UCSD-AML1 (cell line): Measurements from ENCODE around the gene CYP20A1.
"Not testable (repeated sequence)": the region's sequence is repeated elsewhere in the genome, so short reads cannot be mapped to it uniquely, and the experiment has no call there.

ENCODE experiments used
- DNase-seq: peaks from one replicate; lab custom pipeline; 2025; ENCODE audit not compliant: unreplicated experiment; lab: John Stamatoyannopoulos, UW

Gene CYP20A1

DNA sequence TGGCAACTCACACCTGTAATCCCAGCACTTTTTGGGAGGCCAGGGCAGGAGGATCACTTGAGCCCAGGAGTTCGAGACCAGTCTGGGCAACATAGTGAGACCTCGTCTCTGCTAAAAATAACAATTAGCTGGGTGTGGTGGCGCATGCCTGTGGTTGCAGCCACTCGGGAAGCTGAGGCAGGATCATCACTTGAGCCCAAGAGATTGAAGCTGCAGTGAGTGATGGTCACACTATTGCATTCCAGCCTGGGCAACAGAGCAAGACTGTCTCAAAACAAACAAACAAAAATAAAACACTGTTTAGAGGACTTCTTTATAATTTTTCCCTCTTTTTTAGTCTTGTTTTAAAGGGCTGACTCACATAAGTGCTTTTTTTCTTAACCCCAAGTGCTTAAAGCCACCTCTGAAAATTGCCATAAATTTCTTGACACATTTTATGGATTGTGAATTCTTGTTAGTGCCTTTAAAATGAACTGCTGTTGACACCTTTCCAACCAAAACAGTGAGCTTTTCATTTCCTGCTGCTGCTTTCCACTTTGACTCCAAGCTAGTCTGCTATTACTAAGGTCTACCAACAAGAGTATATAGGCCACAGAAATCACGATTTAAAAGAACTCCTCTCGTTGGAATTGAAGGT, 41.7 kb downstream of the CYP20A1 start:
- DNase-seq, result no peak

DNA sequence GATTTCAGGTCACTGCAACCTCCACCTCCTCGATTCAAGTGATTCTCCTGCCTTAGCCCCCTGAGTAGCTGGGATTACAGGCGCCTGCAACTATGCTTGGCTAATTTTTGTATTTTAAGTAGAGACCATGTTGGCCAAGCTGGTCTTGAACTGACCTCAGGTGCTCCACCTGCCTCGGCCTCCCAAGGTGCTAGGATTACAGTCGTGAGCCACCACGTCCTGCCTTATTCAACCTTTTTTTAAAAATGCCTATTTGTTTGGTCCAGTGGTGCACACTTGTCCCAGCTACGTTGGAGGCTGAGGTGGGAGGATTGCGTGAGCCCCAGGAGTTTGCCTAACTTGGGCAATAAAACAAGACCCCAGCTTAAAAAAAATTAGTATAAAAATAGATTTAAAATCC, 43.3 kb downstream of the CYP20A1 start:
- DNase-seq, result no peak

DNA sequence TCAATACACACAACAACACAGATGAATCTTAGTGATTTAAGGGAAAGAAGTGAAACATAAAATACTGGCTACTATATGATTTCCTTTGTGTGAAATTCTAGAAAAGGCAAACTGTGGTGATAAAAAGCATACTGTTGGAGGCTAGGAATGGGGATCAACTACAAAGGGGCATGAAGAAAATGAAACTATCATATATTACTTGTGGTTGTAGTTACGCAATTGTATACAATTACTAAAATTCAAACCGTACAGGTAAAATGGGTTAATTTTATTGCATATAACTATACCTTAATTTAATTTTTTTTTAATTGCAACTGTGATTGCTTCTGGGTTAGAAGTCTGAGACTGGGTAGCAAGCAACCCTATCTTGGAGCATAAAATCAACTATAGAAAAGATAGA, 47.7 kb downstream of the CYP20A1 start:
- DNase-seq, result no peak

DNA sequence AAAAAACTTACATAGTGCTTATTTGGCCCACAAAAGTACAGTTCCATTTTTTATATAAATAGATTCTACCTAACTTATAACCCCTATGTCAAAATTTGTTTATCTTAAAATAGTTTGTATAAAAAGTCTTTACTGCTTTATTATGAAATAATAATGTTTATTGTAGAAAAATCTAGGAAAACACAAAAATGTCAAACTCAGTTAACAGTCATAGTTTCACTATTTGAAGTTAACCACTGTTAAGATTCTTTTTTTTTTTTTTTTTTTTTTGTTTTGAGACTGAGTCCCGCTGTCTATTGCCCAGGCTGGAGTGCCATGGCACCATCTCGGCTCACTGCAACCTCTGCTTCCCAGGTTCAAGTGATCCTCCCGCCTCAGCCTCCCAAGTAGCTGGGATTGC, 62.8 kb downstream of the CYP20A1 start:
- no peak for DNase-seq

DNA sequence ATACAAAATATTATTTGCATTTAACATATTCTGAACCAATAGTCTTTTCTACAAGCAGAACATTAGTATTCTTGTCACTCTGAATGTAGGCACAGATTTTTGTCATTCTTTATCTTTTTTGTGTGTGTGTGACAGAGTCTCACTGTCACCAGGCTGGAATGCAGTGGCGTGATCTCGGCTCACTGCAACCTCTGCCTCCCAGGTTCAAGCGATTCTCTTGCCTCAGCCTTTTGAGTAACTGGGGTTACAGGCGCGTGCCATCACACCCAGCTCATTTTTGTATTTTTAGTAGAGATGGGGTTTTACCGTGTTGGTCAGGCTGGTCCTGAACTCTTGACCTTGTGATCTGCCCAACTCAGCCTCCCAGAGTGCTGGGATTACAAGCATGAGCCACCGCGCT, 63.8 kb downstream of the CYP20A1 start:
- not testable (repeated sequence) for DNase-seq

DNA sequence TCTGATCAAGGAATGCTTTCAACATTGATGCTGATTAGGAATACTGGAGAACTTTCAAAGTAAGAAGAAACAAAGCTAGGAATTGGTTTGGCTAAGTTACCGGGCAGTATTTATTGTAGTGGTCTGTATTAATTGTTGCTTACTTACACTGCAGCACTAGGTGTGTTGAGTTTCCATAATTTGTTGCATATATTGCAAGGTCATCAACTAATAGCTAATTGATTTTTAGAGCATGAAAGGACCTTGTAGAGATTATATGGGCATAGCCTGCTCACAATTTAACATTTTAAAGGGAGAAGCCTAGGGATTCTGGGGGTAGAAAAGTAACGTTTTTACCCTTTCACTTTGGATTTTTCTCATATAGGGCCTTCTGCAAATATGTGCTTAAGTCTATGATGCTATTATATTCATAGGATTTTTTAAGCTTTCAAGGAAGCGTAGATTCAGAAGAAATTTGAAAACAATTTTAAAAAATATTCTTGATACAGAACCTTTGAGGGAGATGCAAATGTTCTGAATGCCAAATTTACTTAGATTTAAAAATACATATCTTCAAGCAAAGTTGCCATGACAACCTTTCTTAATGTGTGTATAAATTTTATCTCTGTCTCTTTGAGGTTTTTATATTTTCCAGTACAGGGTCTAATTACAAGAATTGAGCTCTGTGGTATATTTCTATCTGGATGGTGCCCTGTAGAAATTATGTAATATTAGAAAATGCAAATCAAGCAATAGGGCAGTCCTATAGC, 72.0 kb downstream of the CYP20A1 start:
- no peak for DNase-seq

DNA sequence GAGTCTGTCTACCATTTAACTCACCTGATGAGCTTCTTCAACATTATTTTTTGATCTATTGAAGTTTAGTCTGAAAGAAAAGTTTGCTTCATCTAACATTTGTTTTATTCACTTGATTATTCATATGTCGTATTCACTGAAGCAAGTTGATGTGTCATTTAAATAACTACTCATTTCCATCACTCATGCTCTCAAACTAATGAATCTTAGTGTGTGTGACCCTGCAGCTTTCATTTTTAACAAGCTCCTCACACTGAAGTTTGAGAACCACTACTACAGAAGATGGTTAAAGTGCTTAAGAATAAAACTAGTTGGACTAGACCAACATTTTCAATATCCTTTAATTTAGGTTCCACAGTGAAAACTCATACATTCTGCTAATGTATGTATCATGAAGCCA, 87.5 kb downstream of the CYP20A1 start:
- DNase-seq, result no peak

DNA sequence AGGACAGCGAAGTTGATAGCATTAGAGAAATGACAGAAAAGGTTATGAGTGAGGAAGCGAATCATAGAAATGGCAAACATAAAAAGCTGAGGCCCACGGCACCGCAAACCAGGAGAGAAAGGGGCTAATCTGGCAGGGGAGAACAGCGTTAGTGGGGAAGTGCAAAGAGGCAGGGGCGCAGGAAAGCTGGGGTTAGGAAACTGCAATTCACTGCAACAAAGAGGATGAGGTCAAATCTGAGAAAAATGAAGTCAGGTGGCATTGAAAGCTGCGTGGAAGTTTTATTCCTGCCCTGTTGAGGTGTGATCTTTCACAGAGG, 88.7 kb downstream of the CYP20A1 start:
- DNase-seq, result no peak

DNA sequence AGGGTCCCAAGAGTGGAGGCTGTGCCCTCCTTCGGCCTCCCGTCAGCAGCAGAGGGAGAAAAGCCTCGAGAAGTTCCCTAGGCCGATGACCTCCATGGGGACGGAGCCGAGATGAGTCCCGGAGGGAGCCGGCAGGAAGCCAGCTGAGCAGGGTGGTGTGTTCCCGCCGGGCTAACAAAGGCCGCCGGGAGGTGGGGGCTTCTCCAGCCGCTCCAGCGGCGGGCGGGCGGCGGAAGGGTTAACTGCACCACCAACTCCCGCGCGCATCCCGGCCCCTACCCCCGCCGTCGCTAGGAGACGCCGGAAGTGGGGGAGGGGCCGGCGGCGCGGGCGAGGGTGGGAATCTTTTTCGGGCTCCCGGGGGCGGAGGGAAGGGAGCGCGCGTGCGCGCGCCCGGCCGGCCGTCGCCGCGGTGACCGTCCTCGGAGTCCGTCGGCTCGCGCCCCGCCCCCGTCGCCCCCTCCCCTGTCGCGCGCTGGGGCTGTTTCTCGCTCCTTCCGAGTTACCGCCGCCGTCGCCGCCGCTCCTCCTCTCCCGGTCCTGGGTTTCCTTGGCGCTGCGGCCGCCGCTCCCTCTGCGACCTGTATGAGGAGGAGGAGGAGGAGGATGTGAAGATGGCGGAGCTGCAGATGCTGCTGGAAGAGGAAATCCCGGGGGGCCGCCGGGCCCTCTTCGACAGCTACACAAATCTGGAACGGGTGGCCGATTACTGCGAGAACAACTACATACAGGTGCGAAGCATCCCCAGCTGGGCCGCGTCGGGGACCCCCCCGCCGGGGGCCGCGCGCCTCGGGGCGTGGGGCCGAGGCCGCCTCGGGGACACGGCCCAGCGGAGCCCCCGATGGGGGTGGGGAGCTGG, 89.3 kb downstream of the CYP20A1 start, which contains the start of gene ABI2:
TSS of gene ABI2 (plus strand) at position 494 of the 859 bp plus-strand sequence. CDS start at position 615, 121 bp downstream.
- peak; percentile 89 for DNase-seq

DNA sequence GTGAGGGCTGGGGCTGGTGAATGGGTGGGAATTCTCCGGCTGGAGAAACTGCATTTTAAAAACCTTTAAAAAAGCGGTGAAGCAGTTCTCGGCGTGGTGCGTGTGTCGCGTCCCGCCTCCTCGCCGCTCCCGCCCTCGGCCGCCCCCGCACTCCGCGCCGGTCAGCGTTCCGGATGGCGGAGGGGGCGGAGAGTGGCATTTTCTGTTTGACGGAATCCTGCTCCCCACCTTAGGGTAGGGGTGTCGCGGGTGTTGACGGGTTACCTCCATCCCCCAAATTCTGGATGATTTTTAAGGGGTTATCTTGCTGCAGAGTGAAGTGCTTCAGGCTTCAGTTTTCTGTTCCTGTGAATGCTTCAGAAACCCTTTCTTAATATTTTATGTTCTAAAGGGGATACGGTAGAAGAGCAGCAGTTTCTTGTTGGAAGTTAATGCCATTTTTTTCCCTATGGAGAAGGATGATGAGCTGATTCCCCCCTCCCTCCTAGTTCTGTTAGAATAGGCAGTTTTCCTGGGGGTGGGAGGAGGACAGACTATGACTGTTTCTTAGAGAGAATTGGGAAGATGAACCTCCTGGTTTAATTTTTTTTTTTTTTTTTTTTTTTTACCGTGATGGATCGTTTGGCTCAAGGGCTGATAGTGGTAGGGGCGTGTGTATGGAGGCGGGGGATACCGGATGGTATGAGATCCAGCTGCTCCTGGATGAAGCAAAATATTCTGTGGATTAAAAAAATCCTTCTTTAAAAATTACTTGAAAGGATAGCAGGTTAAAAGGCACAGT, 90.1 kb downstream of the CYP20A1 start:
- peak; percentile 53 for DNase-seq

DNA sequence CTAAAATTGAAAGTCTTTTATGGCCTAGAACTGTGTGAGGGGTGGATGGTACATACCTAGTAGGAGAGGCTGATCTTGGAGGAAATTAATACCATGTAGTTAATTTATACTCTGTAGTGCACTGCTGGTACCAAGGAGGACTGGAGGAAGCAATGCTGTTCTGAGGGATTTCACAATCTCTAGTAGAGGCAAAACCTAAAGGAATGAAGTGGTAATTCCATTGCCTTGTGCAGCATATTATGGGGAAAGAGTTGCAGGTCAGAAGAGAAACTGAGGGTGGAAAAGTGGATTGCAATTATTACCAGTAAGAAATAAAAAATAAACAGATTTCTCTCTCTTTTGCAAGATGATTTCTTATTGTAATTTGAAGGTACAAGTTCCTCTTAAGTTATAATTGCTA, 91.6 kb downstream of the CYP20A1 start:
- DNase-seq, result no peak

DNA sequence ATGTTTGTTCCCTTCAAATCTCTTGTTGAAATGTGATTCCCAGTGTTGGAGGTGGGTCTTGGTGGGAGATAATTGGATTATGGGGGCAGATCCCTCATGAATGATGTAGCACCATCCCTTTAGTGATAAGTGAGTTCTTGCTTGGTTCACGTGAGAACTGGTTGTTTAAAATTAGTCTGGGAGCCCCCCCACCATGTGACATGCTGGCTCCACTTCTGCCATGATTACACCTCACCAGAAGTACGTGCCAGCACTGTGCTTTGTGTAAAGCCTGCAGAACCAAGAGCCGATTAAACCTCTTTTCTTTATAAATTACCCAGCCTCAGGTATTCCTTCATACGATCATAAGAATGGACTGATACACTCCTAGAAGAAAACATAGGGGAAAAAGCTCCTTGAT, 99.5 kb downstream of the CYP20A1 start:
- no peak for DNase-seq

DNA sequence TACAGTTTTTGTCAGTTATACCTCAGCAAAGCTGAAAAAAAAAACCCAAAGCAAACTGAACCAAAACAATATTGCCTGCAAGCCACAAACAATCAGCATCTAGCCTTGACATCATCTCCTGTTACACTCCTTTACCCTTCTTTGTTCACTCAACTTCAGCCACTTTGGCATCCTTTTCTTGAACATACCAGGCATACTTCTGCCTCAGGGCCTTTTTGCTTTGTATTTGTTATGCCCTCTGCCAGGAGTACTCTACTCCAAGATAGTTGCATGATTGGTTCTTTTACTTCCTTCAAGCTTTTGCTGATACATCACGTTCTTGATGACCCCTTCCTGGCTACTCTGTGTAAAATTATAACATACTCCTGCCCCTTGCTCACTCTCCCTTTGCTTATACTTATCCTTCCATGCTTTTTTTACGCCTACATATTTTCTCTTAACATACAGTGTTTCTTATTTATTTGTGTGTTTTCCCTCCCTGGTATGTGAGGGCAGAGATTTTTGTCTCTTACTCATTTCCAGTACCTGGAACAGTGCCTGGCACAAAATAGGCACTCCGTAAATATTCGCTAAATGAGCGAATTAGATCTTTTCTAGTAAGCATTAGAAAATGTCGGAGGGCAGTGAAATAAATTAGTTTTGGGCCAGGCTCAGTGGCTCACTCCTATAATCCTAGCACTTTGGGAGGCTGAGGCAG, 102.1 kb downstream of the CYP20A1 start:
- DNase-seq, result no peak

DNA sequence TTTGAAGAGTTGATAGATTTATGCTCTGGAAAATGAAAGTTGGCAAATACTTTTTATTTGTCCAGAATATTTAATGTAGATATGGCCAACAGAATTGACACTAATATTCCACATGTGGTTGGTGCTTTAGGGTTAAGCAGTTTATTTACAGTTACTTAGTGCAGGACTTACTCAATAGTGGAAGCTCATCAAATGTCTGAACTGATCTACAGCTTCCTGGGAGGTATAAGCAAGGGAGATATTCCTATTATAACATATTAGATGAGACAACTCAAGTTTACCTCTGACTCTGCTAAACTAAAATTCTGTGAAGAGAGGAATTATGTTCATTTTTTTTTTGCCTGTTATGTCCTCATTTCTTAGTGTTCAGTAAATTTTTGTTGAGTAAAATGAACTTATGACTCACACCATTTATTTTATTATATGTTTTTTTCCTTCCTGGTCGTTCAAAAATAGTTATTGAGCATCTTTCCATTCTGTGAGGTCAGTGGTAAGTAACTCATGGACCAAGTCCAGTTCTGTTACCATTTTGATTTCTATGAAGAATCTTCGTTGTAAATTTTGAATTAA, 103.0 kb downstream of the CYP20A1 start:
- DNase-seq, result no peak

DNA sequence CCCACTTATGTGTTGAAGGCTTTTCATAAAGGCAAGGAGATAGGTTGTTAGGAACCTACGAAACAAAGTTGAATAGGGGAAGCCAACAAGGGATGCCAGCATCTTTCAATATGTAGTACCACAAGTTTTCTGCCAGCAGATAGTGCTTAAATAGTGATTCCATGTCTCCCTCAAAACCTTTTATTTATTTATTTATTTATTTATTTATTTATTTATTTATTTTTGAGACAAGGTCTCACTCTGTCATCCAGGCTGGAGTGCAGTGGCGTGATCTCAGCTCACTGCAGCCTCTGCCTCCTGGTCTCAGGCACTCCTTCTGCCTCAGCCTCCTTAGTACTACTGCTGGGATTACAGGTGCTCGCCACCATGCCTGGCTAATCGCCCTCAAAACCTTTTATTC, 103.6 kb downstream of the CYP20A1 start:
- DNase-seq, result not testable (repeated sequence)

DNA sequence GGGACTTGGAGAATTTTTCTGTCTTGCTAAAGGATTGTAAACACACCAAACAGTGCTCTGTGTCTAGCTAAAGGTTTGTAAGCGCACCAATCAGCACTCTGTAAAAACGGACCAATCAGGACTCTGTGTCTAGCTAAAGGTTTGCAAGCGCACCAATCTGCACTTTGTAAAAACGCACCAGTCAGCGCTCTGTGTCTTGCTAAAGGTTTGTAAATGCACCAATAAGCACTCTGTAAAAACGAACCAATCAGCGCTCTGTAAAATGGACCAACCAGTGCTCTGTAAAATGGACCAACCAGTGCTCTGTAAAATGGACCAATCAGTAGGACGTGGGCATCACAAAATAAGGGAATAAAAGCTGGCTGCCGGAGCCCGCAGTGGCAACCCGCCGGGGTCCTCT, 105.8 kb downstream of the CYP20A1 start:
- no peak for DNase-seq

DNA sequence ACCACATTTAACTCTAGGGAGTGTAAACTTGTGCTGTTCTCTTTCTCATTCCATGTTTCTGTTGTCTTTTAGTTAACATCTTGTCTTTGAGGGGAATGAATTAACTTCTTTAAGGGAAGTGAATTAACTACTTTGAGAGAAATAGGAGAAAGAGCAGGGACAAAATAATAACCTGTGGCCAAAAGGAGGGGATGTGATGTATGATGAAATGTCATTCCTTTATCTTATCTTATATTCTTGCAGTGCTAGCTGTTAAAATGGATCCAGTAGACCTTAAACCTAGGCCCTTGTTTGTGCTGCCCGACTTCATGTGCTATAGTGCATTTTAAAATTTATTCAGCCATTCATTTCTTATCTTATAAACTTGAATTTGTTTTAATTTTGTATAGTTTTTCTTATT, 107.8 kb downstream of the CYP20A1 start:
- no peak for DNase-seq

DNA sequence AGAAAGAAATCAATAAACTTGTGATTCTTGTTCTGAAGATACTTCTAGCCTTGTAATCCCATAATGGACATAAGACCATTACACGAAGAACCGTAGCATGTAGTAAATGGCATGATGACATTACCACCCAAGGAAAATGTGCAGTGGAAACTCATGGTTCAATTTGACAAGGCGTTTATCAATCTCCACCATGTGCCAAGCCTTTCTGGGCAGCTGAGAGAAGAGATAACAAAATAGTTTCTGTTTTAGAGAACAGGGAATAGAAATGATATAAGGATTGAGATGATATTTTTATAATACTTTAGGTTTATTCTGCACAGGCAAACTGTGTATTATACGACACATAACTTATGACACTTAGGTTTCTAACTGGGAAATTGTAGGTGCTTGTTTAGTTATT, 108.6 kb downstream of the CYP20A1 start:
- no peak for DNase-seq

DNA sequence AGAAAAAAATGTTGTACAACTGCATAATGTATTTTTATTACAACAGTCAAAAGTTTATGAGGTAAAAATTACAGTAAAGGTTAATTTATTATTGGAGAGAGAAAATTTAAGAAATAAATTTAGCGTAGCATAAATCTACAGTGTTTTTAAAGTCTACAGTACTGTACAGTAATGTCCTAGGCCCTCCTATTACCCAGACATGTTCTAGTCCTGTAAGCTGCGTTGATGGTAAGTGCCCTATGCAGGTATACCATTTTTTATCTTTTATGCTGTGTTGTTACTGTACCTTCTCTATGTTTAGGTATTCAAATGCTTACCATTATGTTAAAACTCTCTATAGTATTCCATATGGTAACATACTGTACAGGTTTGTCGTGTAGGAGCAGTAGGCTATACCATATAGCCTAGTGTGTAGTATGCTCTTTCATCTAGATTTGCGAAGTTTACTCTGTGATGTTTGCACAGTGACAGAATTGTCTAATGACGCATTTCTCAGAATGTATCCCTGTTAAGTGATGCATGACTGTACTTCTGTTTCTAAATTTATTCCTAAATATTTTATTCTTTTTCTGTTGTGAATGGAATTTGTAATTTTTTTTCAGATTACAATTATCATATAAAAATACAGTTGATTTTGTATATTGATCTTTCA, 113.9 kb downstream of the CYP20A1 start:
- no peak for DNase-seq

DNA sequence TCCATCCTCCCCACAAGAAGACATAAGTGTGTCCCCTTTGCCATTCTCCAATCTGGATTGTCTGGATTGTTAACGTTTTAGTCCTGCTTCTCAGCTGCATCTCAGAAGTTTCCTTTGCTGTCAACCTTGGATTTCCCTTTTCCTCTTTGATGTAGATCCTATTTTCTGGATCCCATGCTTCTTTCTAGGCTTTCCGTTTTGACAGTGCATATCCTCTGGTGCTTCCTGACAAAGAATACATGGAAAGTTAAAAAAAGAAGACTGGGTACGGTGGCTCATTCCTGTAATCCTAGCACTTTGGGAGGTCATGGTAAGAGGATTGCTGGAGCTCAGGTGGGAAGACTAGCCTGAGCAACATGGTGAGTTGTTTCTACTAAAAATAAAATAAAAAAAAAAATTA, 116.1 kb downstream of the CYP20A1 start:
- no peak for DNase-seq
